A549 treated with CpdA at 1 μM for 4 hours (cell line): ENCODE measurements around the gene MS4A5. TPM values are rescaled to one million over a fixed set of nuclear protein-coding genes. Genes with fewer than 3 reads are reported as not detected.

ENCODE experiments used
- total RNA-seq: library from RNA; stranded (reverse); fragments of 200-300 nt; extraction: Qiagen RNA extraction; gene quantifications from 5 replicates; pipeline ENCODE4 v1.2.3, GENCODE V29; 2022; ENCODE audit warnings: low read depth

MS4A5 gene, protein sequence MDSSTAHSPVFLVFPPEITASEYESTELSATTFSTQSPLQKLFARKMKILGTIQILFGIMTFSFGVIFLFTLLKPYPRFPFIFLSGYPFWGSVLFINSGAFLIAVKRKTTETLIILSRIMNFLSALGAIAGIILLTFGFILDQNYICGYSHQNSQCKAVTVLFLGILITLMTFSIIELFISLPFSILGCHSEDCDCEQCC
- not detected in 5 replicates for total RNA-seq

DNA sequence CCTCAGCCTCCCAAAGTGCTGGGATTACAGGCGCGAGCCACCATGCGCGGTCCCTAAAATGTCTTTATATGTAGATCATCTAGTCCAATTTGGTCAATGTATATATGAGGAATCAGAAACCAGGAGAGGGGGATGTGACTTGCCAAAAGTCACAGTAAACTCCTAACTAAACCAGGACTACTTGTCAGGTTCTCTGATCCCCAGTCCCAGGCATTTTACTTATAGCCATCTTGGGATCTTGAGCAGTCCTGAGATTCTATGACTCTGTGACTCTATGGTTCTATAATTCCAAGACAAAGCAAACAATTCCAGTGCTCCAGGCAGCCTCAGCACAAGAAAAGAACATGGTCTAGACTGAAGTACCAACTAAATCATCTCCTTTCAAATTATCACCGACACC, at the start of gene MS4A5:
TSS of gene MS4A5 (plus strand) at position 301 of the 400 bp plus-strand sequence. CDS start 103 bp downstream, outside the sequence.

DNA sequence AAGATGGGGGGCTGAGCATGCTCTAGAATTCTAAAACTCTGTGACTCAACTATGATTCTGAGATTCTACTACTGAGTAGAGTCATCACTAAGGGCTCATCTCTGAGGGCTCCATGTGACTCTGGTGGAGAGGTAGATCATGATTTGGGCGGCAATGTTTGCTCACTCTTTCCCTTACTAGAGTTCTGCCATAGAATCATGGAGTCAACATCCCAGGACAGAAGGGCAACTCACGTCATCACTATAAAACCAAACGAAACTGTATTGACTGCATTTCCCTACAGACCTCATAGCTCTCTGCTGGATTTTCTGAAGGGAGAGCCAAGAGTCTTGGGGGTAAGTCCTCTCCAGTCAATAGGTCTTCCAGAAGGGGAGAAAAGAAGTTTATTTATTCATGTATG, 33.0 kb upstream of the MS4A5 start, which contains the start of gene MS4A14:
TSS of gene MS4A14 (plus strand) at position 78 of the 400 bp plus-strand sequence. CDS start at position 198, 120 bp downstream.

DNA sequence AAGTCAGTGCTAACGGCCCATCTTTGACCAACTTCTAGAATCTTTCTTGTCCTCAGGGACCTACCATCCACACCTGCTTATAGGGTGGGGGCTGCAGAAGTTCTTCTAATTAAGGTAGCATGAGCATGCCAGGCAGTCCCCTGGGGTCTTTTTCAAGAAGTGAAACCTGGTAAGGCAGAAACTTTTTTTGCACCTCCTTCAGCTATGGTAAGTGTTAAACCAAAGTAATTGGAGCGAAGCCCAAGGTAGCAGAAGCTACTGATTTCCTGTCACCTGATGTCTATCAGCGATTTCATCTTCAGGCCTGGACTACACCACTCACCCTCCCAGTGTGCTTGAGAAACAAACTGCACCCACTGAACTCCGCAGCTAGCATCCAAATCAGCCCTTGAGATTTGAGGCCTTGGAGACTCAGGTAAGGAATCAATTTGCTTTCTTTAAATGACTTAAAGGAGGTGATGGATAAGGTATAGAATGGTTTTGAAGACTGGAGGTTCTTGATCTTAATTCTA, 26.2 kb downstream of the MS4A5 start, which contains the start of gene MS4A1:
TSS of gene MS4A1 (plus strand) at position 317 of the 512 bp plus-strand sequence. CDS start 6,528 bp downstream, outside the sequence.

DNA sequence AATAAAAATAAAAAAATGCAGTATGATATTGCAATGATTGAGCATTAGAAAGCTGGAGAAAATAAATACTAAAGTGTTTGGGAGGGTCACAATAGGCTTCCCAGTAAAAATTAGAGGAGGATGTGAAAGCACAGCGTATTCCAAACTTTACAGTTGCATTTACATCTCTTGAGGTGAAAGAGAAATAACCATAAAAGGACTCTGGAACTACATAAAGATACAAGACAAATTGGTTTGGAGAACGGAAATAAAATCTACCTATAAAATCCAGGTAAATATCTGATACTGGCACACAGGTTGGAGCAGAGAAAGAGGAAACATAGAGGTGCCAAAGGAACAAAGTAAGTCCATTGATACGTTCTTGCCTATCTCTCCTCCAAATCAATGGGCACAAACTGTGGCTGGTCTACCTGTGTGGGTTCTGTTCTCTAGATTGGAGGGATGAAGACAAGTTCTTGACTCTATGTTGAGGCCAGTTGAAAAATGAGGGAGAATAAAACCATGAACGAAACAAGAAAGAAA, 63.2 kb downstream of the MS4A5 start, which contains the start of gene MS4A12:
TSS of gene MS4A12 (plus strand) at position 291 of the 522 bp plus-strand sequence. CDS start 4,541 bp downstream, outside the sequence.

Other genes with a start within 250 kb of the MS4A5 start
- gene MS4A6A, start 246.5 kb upstream of the MS4A5 start, total RNA-seq, result not detected in 5 replicates
- gene MS4A4E, start 186.4 kb upstream of the MS4A5 start, total RNA-seq, result not detected in 5 replicates
- gene MS4A4A, start 148.9 kb upstream of the MS4A5 start, total RNA-seq, result not detected in 5 replicates
- gene MS4A6E, start 102.3 kb upstream of the MS4A5 start, total RNA-seq, result not detected in 5 replicates
- not detected in 5 replicates for gene MS4A7, start 51.0 kb upstream of the MS4A5 start, total RNA-seq
- not detected in 5 replicates for gene MS4A14, start 33.1 kb upstream of the MS4A5 start, total RNA-seq
- not detected in 5 replicates for gene MS4A1, start 26.3 kb downstream of the MS4A5 start, total RNA-seq
- gene MS4A12, start 63.2 kb downstream of the MS4A5 start, total RNA-seq, result not detected in 5 replicates
- not detected in 5 replicates for gene MS4A13, start 85.8 kb downstream of the MS4A5 start, total RNA-seq